Activated CD4-positive, alpha-beta T cell treated with anti-CD3 and anti-CD28 coated beads, Interleukin-2, amount 50 U/mL, for 48 hours (primary cell): ENCODE measurements around the gene BPHL.
"Not testable (repeated sequence)": the region's sequence is repeated elsewhere in the genome, so short reads cannot be mapped to it uniquely, and the experiment has no call there.

ENCODE experiments used
- DNase-seq, 2 experiments: peaks; one replicate each; pipeline ENCODE4 v3.0.0-alpha.2; 2020

The BPHL gene

GRCh38 chr6:3186974-3187382, 68.5 kb downstream of the BPHL start:
- no peak for DNase-seq

GRCh38 chr6:3188262-3188661, 69.8 kb downstream of the BPHL start:
- DNase-seq, result no peak

- DNase-seq, result not testable (repeated sequence)
Observed at GRCh38 chr6:3189192-3189591, 70.7 kb downstream of the BPHL start.

GRCh38 chr6:3190056-3190455, 71.5 kb downstream of the BPHL start:
- no peak for DNase-seq

GRCh38 chr6:3190779-3191178, 72.3 kb downstream of the BPHL start:
- no peak for DNase-seq

- no peak for DNase-seq
Observed at GRCh38 chr6:3193102-3193849, 74.8 kb downstream of the BPHL start.

- DNase-seq, result peak in 1 of 2 experiments; percentile 27
Observed at GRCh38 chr6:3194535-3195419, 76.3 kb downstream of the BPHL start.

GRCh38 chr6:3195420-3195694, 76.8 kb downstream of the BPHL start:
- no peak for DNase-seq

- DNase-seq, result no peak
Observed at GRCh38 chr6:3195695-3196497, 77.4 kb downstream of the BPHL start.

- DNase-seq, result no peak
Observed at GRCh38 chr6:3196770-3197169, 78.3 kb downstream of the BPHL start.

- DNase-seq, result not testable (repeated sequence)
Observed at GRCh38 chr6:3197734-3198133, 79.2 kb downstream of the BPHL start.

GRCh38 chr6:3199382-3199781, 80.9 kb downstream of the BPHL start:
- DNase-seq, result no peak

GRCh38 chr6:3200682-3201081, 82.2 kb downstream of the BPHL start:
- DNase-seq, result no peak

GRCh38 chr6:3201388-3201787, 82.9 kb downstream of the BPHL start:
- DNase-seq, result no peak
